Inferior parietal cortex (tissue), 1 donor: ENCODE measurements around the gene USP17L19.
"Not testable (repeated sequence)": the region's sequence is repeated elsewhere in the genome, so short reads cannot be mapped to it uniquely, and the experiment has no call there.

Experiments
- DNase-seq: peaks from one replicate; pipeline ENCODE4 v3.0.0-alpha.2; 2016; ENCODE audit errors: extremely low spot score

The USP17L19 gene, protein sequence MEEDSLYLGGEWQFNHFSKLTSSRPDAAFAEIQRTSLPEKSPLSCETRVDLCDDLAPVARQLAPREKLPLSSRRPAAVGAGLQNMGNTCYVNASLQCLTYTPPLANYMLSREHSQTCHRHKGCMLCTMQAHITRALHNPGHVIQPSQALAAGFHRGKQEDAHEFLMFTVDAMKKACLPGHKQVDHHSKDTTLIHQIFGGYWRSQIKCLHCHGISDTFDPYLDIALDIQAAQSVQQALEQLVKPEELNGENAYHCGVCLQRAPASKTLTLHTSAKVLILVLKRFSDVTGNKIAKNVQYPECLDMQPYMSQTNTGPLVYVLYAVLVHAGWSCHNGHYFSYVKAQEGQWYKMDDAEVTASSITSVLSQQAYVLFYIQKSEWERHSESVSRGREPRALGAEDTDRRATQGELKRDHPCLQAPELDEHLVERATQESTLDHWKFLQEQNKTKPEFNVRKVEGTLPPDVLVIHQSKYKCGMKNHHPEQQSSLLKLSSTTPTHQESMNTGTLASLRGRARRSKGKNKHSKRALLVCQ

DNA sequence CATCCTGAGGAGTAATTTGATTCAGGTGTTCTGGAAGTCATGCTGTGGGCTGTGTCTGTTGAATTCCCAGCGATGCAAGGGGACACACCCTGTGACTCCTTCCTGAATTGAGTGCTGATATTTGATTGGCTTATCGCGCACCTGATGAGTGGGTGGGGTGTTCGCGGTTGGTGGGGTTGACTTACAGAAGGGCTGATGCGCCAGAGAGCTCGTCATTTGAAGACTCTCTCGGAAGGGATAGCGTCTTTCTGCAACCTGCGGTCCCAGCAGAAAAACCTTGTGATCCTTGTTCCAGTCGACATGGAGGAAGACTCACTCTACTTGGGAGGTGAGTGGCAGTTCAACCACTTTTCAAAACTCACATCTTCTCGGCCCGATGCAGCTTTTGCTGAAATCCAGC is at the start of gene USP17L19:
Gene USP17L19, plus strand, starts transcription at position 301 of the 400 bp plus-strand sequence. Its CDS starts 0 bp downstream, at position 301.
- not testable (repeated sequence) for DNase-seq

DNA sequence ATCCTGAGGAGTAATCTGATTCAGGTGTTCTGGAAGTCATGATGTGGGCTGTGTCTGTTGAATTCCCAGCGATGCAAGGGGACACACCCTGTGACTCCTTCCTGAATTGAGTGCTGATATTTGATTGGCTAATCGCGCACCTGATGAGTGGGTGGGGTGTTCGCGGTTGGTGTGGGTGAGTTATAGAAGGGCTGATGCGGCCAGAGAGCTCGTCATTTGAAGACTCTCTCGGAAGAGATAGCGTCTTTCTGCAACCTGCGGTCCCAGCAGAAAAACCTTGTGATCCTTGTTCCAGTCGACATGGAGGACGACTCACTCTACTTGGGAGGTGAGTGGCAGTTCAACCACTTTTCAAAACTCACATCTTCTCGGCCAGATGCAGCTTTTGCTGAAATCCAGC is 42.8 kb upstream of the USP17L19 start, which contains the start of gene USP17L10:
Gene USP17L10, plus strand, starts transcription at position 301 of the 400 bp plus-strand sequence. Its CDS starts 0 bp downstream, at position 301.
- not testable (repeated sequence) for DNase-seq

DNA sequence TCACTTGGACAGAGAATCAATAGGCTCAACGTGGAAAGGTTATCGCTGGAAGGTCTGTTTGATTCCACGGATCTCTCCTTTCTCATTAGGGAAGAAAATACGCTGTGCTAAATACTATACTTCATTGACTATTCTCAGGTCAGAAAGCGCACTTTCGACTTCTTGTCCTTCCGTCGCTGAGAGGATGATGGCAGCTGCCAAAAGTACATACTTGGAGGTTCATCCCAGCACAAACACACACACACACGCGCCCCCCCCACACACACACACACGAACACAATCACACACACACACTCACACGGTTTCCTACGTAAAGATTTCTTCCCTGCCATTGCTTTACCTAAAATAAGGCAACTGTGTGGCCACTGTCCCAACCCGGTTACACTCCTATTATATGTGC is 38.5 kb upstream of the USP17L19 start:
- not testable (repeated sequence) for DNase-seq

DNA sequence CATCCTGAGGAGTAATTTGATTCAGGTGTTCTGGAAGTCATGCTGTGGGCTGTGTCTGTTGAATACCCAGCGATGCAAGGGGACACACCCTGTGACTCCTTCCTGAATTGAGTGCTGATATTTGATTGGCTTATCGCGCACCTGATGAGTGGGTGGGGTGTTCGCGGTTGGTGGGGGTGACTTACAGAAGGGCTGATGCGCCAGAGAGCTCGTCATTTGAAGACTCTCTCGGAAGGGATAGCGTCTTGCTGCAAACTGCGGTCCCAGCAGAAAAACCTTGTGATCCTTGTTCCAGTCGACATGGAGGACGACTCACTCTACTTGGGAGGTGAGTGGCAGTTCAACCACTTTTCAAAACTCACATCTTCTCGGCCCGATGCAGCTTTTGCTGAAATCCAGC is 38.1 kb upstream of the USP17L19 start, which contains the start of gene USP17L11:
Gene USP17L11, plus strand, starts transcription at position 301 of the 400 bp plus-strand sequence. Its CDS starts 0 bp downstream, at position 301.
- not testable (repeated sequence) for DNase-seq

DNA sequence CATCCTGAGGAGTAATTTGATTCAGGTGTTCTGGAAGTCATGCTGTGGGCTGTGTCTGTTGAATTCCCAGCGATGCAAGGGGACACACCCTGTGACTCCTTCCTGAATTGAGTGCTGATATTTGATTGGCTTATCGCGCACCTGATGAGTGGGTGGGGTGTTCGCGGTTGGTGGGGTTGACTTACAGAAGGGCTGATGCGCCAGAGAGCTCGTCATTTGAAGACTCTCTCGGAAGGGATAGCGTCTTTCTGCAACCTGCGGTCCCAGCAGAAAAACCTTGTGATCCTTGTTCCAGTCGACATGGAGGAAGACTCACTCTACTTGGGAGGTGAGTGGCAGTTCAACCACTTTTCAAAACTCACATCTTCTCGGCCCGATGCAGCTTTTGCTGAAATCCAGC is 33.3 kb upstream of the USP17L19 start, which contains the start of gene USP17L12:
Gene USP17L12, plus strand, starts transcription at position 301 of the 400 bp plus-strand sequence. Its CDS starts 0 bp downstream, at position 301.
- DNase-seq, result not testable (repeated sequence)

DNA sequence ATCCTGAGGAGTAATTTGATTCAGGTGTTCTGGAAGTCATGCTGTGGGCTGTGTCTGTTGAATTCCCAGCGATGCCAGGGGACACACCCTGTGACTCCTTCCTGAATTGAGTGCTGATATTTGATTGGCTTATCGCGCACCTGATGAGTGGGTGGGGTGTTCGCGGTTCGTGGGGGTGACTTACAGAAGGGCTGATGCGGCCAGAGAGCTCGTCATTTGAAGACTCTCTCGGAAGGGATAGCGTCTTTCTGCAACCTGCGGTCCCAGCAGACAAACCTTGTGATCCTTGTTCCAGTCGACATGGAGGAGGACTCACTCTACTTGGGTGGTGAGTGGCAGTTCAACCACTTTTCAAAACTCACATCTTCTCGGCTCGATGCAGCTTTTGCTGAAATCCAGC is 28.6 kb upstream of the USP17L19 start, which contains the start of gene USP17L13:
Gene USP17L13, plus strand, starts transcription at position 301 of the 400 bp plus-strand sequence. Its CDS starts 0 bp downstream, at position 301.
- not testable (repeated sequence) for DNase-seq

DNA sequence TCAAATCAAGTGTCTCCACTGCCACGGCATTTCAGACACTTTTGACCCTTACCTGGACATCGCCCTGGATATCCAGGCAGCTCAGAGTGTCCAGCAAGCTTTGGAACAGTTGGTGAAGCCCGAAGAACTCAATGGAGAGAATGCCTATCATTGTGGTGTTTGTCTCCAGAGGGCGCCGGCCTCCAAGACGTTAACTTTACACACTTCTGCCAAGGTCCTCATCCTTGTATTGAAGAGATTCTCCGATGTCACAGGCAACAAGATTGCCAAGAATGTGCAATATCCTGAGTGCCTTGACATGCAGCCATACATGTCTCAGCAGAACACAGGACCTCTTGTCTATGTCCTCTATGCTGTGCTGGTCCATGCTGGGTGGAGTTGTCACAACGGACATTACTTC is 22.9 kb upstream of the USP17L19 start:
- not testable (repeated sequence) for DNase-seq

DNA sequence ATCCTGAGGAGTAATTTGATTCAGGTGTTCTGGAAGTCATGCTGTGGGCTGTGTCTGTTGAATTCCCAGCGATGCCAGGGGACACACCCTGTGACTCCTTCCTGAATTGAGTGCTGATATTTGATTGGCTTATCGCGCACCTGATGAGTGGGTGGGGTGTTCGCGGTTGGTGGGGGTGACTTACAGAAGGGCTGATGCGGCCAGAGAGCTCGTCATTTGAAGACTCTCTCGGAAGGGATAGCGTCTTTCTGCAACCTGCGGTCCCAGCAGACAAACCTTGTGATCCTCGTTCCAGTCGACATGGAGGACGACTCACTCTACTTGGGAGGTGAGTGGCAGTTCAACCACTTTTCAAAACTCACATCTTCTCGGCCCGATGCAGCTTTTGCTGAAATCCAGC is 19.1 kb upstream of the USP17L19 start, which contains the start of gene USP17L15:
Gene USP17L15, plus strand, starts transcription at position 301 of the 400 bp plus-strand sequence. Its CDS starts 0 bp downstream, at position 301.
- DNase-seq, result not testable (repeated sequence)

DNA sequence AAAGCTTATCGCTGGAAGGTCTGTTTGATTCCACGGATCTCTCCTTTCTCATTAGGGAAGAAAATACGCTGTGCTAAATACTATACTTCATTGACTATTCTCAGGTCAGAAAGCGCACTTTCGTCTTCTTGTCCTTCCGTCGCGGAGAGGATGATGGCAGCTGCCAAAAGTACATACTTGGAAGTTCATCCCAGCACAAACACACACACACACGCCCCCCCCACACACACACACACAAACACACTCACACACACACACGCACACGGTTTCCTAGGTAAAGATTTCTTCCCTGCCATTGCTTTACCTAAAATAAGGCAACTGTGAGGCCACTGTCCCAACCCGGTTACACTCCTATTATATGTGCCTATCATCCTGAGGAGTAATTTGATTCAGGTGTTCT is 14.7 kb upstream of the USP17L19 start:
- not testable (repeated sequence) for DNase-seq

DNA sequence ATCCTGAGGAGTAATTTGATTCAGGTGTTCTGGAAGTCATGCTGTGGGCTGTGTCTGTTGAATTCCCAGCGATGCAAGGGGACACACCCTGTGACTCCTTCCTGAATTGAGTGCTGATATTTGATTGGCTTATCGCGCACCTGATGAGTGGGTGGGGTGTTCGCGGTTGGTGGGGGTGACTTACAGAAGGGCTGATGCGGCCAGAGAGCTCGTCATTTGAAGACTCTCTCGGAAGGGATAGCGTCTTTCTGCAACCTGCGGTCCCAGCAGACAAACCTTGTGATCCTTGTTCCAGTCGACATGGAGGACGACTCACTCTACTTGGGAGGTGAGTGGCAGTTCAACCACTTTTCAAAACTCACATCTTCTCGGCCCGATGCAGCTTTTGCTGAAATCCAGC is 9.6 kb upstream of the USP17L19 start, which contains the start of gene USP17L17:
Gene USP17L17, plus strand, starts transcription at position 301 of the 400 bp plus-strand sequence. Its CDS starts 0 bp downstream, at position 301.
- DNase-seq, result not testable (repeated sequence)

DNA sequence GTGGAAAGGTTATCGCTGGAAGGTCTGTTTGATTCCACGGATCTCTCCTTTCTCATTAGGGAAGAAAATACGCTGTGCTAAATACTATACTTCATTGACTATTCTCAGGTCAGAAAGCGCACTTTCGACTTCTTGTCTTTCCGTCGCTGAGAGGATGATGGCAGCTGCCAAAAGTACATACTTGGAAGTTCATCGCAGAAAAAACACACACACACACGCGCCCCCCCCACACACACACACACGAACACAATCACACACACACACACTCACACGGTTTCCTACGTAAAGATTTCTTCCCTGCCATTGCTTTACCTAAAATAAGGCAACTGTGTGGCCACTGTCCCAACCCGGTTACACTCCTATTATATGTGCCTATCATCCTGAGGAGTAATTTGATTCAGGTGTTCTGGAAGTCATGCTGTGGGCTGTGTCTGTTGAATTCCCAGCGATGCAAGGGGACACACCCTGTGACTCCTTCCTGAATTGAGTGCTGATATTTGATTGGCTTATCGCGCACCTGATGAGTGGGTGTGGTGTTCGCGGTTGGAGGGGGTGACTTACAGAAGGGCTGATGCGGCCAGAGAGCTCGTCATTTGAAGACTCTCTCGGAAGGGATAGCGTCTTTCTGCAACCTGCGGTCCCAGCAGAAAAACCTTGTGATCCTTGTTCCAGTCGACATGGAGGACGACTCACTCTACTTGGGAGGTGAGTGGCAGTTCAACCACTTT is 5.1 kb upstream of the USP17L19 start, which contains the start of gene USP17L18:
Gene USP17L18, plus strand, starts transcription at position 678 of the 728 bp plus-strand sequence. Its CDS starts 0 bp downstream, at position 678.
- DNase-seq, result not testable (repeated sequence)

DNA sequence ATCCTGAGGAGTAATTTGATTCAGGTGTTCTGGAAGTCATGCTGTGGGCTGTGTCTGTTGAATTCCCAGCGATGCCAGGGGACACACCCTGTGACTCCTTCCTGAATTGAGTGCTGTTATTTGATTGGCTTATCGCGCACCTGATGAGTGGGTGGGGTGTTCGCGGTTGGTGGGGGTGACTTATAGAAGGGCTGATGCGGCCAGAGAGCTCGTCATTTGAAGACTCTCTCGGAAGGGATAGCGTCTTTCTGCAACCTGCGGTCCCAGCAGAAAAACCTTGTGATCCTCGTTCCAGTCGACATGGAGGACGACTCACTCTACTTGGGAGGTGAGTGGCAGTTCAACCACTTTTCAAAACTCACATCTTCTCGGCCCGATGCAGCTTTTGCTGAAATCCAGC is 4.6 kb downstream of the USP17L19 start, which contains the start of gene USP17L20:
Gene USP17L20, plus strand, starts transcription at position 301 of the 400 bp plus-strand sequence. Its CDS starts 0 bp downstream, at position 301.
- not testable (repeated sequence) for DNase-seq

DNA sequence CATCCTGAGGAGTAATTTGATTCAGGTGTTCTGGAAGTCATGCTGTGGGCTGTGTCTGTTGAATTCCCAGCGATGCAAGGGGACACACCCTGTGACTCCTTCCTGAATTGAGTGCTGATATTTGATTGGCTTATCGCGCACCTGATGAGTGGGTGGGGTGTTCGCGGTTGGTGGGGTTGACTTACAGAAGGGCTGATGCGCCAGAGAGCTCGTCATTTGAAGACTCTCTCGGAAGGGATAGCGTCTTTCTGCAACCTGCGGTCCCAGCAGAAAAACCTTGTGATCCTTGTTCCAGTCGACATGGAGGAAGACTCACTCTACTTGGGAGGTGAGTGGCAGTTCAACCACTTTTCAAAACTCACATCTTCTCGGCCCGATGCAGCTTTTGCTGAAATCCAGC is 9.4 kb downstream of the USP17L19 start, which contains the start of gene USP17L21:
Gene USP17L21, plus strand, starts transcription at position 301 of the 400 bp plus-strand sequence. Its CDS starts 0 bp downstream, at position 301.
- not testable (repeated sequence) for DNase-seq

DNA sequence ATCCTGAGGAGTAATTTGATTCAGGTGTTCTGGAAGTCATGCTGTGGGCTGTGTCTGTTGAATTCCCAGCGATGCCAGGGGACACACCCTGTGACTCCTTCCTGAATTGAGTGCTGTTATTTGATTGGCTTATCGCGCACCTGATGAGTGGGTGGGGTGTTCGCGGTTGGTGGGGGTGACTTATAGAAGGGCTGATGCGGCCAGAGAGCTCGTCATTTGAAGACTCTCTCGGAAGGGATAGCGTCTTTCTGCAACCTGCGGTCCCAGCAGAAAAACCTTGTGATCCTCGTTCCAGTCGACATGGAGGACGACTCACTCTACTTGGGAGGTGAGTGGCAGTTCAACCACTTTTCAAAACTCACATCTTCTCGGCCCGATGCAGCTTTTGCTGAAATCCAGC is 14.1 kb downstream of the USP17L19 start, which contains the start of gene USP17L22:
Gene USP17L22, plus strand, starts transcription at position 301 of the 400 bp plus-strand sequence. Its CDS starts 0 bp downstream, at position 301.
- DNase-seq, result not testable (repeated sequence)

DNA sequence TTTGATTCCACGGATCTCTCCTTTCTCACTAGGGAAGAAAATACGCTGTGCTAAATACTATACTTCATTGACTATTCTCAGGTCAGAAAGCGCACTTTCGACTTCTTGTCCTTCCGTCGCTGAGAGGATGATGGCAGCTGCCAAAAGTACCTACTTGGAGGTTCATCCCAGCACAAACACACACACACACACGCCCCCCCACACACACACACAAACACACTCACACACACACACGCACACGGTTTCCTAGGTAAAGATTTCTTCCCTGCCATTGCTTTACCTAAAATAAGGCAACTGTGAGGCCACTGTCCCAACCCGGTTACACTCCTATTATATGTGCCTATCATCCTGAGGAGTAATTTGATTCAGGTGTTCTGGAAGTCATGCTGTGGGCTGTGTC is 18.5 kb downstream of the USP17L19 start:
- DNase-seq, result not testable (repeated sequence)
